GM12892 (cell line): ENCODE measurements around the gene PDE1A.

ENCODE experiments used
- DNase-seq: peaks from one replicate; pipeline ENCODE4 v3.0.0; 2011; ENCODE audit not compliant: insufficient read length
- FAIRE-seq: peaks from 2 replicates; lab custom pipeline; 2011; peaks lifted over from hg19 to GRCh38; lab: Jason Lieb, UNC
- POLR2A ChIP-seq: IDR thresholded peaks from 2 replicates; pipeline ENCODE4 v1.6.1; 2011; ENCODE audit warnings: low read depth, low read length, control low read depth
- POLR2AphosphoS5 ChIP-seq: IDR thresholded peaks from 2 replicates; pipeline ENCODE4 v1.6.1; 2011; ENCODE audit warnings: low read depth, low read length, control low read depth
- TAF1 ChIP-seq: IDR thresholded peaks from 2 replicates; pipeline ENCODE4 v1.6.1; 2011; ENCODE audit warnings: low read depth, mild to moderate bottlenecking, control low read depth, low read length, borderline replicate concordance

Gene PDE1A

DNA sequence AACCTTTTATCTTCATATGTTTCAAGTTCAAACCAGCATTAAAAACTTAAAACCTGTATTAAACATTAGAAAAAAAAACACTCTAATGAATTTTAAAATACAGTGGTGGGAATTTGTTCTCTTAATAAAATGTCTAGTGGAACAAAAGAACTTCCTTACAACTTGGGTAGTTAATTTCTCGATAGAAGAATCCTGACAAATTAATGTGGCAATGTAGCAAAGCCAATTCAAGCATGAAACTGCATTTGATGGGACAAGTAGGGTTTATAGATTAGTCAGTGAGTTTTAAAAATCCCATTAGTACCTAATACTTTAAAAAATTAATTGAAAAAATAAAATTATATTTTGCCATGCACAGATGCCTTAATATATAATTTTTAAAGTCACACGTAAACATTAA is 59.4 kb downstream of the PDE1A start:
- DNase-seq (no peak), FAIRE-seq (no peak)
- TF ChIP-seq POLR2AphosphoS5 (no peak), POLR2A (no peak), TAF1 (no peak)

DNA sequence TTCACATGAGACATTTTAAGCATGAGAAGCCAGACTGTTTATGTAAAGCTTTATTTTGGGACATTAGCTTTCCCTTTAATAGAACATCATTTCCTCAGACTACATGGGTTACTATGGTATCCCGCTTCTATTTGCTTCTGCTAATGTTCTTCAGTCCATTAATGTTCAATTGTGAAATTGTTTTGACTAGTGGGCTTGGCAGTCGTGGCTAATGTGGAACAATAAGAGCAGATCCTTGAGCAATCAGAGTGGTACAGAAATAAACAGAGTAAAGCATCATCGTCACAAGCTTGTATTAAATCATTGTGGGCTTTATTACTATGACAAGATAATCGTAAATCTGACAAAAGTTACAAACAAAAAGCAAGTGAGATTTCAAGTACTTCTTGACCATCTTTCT is 60.2 kb downstream of the PDE1A start:
- no peak for DNase-seq
- TF ChIP-seq TAF1 (no peak), POLR2AphosphoS5 (no peak), POLR2A (no peak)
- no peak for FAIRE-seq

DNA sequence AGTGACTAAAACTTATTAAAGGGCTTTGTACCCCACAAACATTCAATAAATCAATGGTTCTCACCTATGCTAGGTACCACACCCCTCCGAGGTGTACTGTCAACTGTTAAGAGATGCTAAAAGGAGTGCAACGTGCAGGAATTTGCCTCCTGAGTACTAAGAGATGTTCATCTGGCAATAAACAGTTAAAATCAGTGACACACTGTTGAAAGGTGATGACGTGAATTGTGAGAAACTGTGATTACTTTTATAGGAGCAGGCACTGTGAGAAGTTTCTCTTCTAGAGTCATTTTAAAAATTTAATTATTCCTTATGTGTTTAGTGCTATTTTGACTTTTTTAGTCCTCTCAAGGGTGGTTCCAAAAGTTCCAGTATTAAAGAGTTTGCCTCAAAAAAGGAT is 61.0 kb downstream of the PDE1A start:
- DNase-seq = no peak
- no peak for FAIRE-seq
- TF ChIP-seq POLR2A (no peak), POLR2AphosphoS5 (no peak), TAF1 (no peak)

DNA sequence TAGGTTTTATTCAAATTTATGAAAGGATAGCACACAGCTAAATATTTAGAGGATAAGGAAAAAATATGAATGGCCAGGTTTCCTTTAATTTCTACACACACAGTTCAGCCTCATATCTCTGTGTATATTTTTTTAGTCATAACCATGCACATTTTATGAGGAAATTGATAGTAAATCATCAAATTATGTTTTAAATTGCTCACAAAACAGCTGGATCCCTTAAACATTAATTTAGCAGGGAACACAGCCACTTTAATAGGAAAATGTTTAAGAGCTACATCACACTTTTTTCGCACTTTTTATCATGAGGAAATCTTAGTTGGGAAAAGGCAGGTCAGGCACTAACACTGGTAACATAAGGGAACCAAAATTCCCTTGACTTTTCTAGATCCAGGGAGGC is 65.4 kb downstream of the PDE1A start:
- TF ChIP-seq POLR2A (no peak), POLR2AphosphoS5 (no peak), TAF1 (no peak)
- FAIRE-seq = no peak
- no peak for DNase-seq

DNA sequence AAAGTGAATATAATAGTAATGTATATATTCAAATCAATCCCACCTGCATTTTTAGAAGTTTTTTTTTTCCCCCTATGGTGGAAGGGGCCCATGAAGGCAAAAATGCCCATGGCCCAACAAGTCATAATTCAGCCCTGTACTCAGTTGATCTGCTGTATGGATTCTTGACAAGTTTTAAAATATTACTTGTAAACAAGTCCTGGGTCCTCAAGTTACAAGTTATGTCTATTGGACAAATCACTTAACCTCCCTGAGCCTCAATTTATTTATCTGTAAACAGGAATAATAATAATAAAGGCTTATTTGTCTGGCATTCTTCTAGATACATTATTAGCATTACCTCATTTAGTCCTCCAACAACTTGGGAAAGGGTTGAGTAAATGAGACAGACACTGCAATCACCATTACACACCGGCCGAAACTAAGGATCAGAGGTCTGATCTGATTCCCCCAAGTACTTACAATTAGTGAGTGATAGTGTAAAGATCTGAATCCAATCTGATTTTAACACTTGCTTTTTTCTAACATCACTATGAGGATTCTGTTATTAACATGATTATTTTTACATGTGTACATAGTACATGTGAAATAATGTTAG is 66.1 kb downstream of the PDE1A start:
- no peak for FAIRE-seq
- no peak for DNase-seq
- TF ChIP-seq TAF1 (no peak), POLR2A (no peak), POLR2AphosphoS5 (no peak)

GRCh38 chr2:182359990-182360662 is 66.7 kb downstream of the PDE1A start:
- no peak for DNase-seq
- TF ChIP-seq TAF1 = no peak
- TF ChIP-seq POLR2AphosphoS5 = no peak
- TF ChIP-seq POLR2A = no peak
- FAIRE-seq = no peak

GRCh38 chr2:182359027-182359989 is 67.5 kb downstream of the PDE1A start:
- FAIRE-seq (no peak), DNase-seq (no peak)
- TF ChIP-seq TAF1 = no peak
- TF ChIP-seq POLR2AphosphoS5 = no peak
- no peak for TF ChIP-seq POLR2A

DNA sequence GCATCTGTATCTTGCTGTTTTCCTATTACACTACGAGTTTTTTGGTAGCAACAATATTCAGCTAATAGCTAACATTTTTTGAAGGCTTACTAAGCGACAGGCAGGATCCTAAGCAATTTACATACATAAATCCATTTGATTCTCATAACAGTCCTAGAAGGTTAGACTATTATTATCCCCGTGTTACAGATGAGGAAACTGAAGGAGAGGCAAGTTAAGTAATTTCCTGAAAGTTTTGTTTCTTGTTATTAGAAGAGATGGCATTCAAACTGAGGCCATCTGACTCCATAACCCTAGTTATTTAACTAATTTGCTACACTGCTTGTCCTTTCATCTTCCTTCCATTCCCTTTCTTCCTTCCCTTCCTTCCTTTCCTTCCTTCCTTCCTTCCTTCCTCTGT is 68.2 kb downstream of the PDE1A start:
- FAIRE-seq = no peak
- no peak for TF ChIP-seq POLR2AphosphoS5
- TF ChIP-seq POLR2A = no peak
- TF ChIP-seq TAF1 = no peak
- no peak for DNase-seq

DNA sequence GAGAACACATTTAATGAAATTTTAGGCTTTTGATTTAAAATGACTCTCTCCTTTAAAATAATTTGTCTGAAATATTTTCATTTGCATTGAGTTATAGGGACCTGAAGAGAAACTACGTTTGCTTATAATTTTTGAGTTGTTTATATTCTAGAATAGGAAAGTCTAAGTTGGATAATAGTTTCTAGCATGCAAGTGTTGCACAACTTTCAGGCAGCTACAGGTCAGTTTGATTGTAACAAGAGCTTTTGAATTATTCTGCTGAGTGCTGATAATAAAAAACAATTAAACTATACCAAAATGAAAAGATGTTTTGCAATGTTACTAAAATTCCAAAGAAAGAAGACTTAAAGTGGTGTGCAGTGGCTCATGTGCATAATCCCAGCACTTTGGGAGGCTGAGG is 71.0 kb downstream of the PDE1A start:
- TF ChIP-seq POLR2AphosphoS5 (no peak), TAF1 (no peak), POLR2A (no peak)
- FAIRE-seq (no peak), DNase-seq (no peak)

DNA sequence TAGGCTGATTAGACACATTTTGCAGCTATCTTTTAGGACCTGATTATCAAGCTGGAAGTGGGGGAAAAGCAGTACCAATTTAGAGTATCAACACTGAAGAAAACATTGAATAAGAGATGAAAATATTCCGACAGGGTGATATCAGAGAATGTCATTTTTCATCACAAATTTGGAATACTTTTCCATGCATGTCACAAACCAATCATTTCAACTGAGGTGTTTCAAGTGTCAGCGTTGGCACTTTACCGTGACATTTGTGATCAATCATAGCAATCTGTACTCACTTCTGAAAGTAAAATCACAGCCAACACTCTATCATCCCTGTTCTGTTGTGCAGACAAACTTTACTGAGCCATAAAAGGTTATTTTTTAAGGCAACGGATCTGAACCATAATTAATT is 75.4 kb downstream of the PDE1A start:
- no peak for FAIRE-seq
- DNase-seq = no peak
- no peak for TF ChIP-seq POLR2A
- no peak for TF ChIP-seq TAF1
- TF ChIP-seq POLR2AphosphoS5 = no peak

GRCh38 chr2:182349268-182349667 is 77.6 kb downstream of the PDE1A start:
- no peak for TF ChIP-seq POLR2A
- TF ChIP-seq TAF1 = no peak
- TF ChIP-seq POLR2AphosphoS5 = no peak
- DNase-seq (no peak), FAIRE-seq (no peak)
